Measurements from ENCODE around the gene RBM17. TPM values are rescaled to one million over a fixed set of nuclear protein-coding genes. Genes with fewer than 3 reads are reported as not detected.

The RBM17 gene
- total RNA-seq, 1 experiment from 2014 or later = 65.4 TPM

DNA sequence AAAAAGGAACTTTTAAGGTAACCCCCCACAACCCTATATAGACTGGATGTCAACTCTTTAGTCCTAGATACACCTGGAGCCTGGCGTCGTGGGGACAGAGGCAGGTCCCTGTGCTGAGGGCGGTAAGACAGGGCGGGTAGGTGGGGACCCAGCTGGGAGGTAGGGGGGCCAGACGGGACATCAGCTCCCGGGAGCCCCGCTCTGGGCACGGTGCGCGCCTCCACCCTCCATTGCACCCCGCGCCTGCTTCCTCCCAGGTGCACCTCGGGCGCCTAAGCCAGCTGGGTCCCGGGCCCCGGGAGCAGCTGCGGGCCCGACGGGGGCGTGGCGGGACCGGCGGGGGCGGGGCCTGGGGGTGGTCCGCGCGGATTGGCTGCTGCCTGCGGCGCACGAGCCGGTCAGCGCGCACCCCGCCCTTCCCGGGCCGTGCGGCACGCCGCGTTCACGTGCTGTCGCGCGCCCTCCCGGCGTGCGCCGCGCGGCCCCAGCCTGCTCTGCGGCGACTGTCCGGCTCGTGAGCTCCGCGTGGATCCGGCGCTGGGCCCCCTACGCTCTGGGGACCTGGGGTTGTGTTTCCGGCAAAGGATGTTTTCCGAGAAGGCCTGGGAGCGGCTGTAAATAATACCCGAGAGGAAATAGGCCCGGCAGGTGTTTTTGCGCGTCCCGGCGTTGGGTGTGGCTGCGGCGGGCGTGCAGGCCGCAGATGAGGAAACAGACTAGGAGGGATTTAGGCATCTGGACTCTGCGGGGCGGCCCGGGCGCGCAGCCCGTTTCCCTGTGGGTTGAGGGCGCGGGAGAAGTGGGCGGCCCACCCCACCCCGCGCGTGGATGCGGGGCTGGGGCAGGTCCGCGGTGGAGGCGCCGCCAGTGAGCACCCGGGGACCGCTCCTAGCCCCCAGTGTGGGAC is 74.8 kb downstream of the RBM17 start:
- H3K4me1 ChIP-seq (ENCODE audit: control insufficient read depth, insufficient read depth, low read length) = peaks cover 10% of the 10 kb centered on the region
- no peaks in the 10 kb centered on the region for H3K9me3 ChIP-seq (ENCODE audit: control insufficient read depth, insufficient read depth, low read depth, low read length)
- CTCF ChIA-PET = no interaction called here
- H3K36me3 ChIP-seq (ENCODE audit: control insufficient read depth, insufficient read depth, low read length) = peaks cover 2% of the 10 kb centered on the region; the same call in 1 of the 2 replicates
- in situ Hi-C loops (cut with HindIII; ENCODE audit: low pct_unique_long_range_greater_than_20kb, low sequenced_read_pairs) (no loop called here), intact Hi-C loops (cut with micrococcal nuclease; ENCODE audit: unreplicated experiment) (no loop called here)
- POLR2A ChIA-PET = no interaction called here
- peak overlapping the region; percentile 85 for H3K27ac ChIP-seq (ENCODE audit: low read length)
- TF ChIP-seq, protein P1, sequence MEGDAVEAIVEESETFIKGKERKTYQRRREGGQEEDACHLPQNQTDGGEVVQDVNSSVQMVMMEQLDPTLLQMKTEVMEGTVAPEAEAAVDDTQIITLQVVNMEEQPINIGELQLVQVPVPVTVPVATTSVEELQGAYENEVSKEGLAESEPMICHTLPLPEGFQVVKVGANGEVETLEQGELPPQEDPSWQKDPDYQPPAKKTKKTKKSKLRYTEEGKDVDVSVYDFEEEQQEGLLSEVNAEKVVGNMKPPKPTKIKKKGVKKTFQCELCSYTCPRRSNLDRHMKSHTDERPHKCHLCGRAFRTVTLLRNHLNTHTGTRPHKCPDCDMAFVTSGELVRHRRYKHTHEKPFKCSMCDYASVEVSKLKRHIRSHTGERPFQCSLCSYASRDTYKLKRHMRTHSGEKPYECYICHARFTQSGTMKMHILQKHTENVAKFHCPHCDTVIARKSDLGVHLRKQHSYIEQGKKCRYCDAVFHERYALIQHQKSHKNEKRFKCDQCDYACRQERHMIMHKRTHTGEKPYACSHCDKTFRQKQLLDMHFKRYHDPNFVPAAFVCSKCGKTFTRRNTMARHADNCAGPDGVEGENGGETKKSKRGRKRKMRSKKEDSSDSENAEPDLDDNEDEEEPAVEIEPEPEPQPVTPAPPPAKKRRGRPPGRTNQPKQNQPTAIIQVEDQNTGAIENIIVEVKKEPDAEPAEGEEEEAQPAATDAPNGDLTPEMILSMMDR (IDR thresholded peaks at IDR 0.05) = no peak
- peak; percentile 77 for TF ChIP-seq POLR2AphosphoS5 (IDR thresholded peaks at IDR 0.05; ENCODE audit: low read depth, low read length)
- peak; percentile 97 for ATAC-seq
- no peak for DNase-seq (ENCODE audit: low read depth, low spot score)
- H3K4me3 ChIP-seq (ENCODE audit: low read depth in 2 of 2, low read length in 2 of 2) = peak overlapping the region; percentile 74 to 89
- TSS peak; percentile 77 for BruUV-seq (replicated peaks)
- H3K27me3 ChIP-seq (ENCODE audit: control insufficient read depth, insufficient read depth, low read length) = no peaks in the 10 kb centered on the region

DNA sequence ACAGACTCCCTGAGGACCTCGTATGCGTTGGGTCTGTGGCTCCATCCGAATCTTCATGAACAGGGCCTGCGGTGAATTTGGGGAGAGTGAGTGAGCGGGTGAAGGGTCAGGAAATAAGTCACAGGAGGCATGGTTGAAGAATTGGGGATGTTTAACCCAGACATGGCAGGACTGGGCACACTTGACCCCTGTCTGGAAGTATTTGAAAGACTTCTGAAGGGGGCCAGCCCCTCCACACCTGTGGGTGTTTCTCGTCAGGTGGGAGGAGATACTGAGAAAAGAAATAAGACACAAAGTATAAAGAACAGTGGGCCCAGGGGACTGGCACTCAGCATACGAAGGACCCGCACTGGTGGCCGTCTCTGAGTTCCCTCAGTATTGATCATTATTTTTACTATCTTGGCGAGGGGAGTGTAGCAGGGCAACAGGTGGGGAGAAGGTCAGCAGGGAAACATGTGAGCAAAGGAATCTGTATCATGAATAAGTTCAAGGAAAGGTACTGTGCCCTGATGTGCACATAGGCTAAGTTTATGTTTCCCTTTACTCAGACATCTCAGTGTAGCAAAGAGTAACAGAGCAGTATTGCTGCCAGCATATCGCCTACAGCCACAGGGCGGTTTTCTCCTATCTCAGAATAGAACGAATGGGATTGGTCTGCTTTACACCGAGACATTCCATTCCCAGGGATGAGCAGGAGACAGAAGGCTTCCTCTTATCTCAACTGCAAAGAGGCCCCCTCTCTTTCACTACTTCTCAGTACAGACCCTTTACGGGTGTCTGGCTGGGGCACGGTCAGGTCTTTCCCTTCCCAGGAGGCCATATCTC is 75.6 kb downstream of the RBM17 start:
- TF ChIP-seq POLR2AphosphoS5 (IDR thresholded peaks at IDR 0.05; ENCODE audit: low read depth, low read length) (no peak), TCF7L2 (IDR thresholded peaks at IDR 0.05; ENCODE audit: low read depth, low read length) (no peak), SIN3A (IDR thresholded peaks at IDR 0.05; ENCODE audit: borderline replicate concordance, insufficient read depth, low read depth, low read length) (no peak)
- TF ChIP-seq, protein P1 (IDR thresholded peaks at IDR 0.05) = no peak
- peak overlapping the region; percentile 85 for H3K27ac ChIP-seq (ENCODE audit: low read length)
- H3K27me3 ChIP-seq (ENCODE audit: control insufficient read depth, insufficient read depth, low read length) = no peaks in the 10 kb centered on the region
- no TSS peak for BruUV-seq (replicated peaks)
- DNase-seq (ENCODE audit: low read depth, low spot score) (no peak), ATAC-seq (no peak)
- in situ Hi-C loops (cut with HindIII; ENCODE audit: low pct_unique_long_range_greater_than_20kb, low sequenced_read_pairs) = no loop called here
- no peaks in the 10 kb centered on the region for H3K9me3 ChIP-seq (ENCODE audit: control insufficient read depth, insufficient read depth, low read depth, low read length)
- POLR2A ChIA-PET = no interaction called here
- H3K4me1 ChIP-seq (ENCODE audit: control insufficient read depth, insufficient read depth, low read length) = peaks cover 10% of the 10 kb centered on the region
- peaks cover 2% of the 10 kb centered on the region; the same call in 1 of the 2 replicates for H3K36me3 ChIP-seq (ENCODE audit: control insufficient read depth, insufficient read depth, low read length)
- CTCF ChIA-PET = no interaction called here
- intact Hi-C loops (cut with micrococcal nuclease; ENCODE audit: unreplicated experiment) = no loop called here
- peak overlapping the region; percentile 74 to 89 for H3K4me3 ChIP-seq (ENCODE audit: low read depth in 2 of 2, low read length in 2 of 2)

DNA sequence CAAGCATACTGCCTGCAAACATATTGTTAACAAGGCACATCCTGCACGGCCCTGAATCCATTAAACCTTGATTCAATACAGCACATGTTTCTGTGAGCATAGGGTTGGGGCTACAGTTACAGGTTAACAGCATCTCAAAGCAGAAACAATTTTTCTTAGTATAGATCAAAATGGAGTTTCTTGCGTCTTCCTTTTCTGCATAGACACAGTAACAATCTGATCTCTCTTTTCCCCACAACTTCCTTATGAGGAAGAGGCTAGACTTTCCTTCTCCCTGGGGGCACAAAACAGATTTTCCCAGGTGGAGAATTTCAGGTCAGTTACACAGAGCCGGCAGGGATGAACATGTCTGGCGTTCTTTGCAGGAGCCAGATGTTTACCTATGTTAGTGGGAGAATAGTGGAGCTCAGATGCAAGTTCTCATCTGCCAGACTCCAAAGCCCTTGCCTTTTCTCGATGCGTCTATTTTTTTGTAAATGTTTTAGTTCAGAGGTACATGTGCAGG is 76.4 kb downstream of the RBM17 start:
- peaks cover 10% of the 10 kb centered on the region for H3K4me1 ChIP-seq (ENCODE audit: control insufficient read depth, insufficient read depth, low read length)
- no peaks in the 10 kb centered on the region for H3K9me3 ChIP-seq (ENCODE audit: control insufficient read depth, insufficient read depth, low read depth, low read length)
- DNase-seq (ENCODE audit: low read depth, low spot score) (no peak), ATAC-seq (no peak)
- in situ Hi-C loops (cut with HindIII; ENCODE audit: low pct_unique_long_range_greater_than_20kb, low sequenced_read_pairs) (no loop called here), intact Hi-C loops (cut with micrococcal nuclease; ENCODE audit: unreplicated experiment) (no loop called here)
- H3K36me3 ChIP-seq (ENCODE audit: control insufficient read depth, insufficient read depth, low read length) = peaks cover 2% of the 10 kb centered on the region; the same call in 1 of the 2 replicates
- ChIA-PET POLR2A (no interaction called here), CTCF (no interaction called here)
- H3K27me3 ChIP-seq (ENCODE audit: control insufficient read depth, insufficient read depth, low read length) = no peaks in the 10 kb centered on the region
- TF ChIP-seq, protein P1 (IDR thresholded peaks at IDR 0.05) = no peak
- no peak for TF ChIP-seq TCF7L2 (IDR thresholded peaks at IDR 0.05; ENCODE audit: low read depth, low read length)
- no peak for TF ChIP-seq SIN3A (IDR thresholded peaks at IDR 0.05; ENCODE audit: borderline replicate concordance, insufficient read depth, low read depth, low read length)
- no peak for TF ChIP-seq POLR2AphosphoS5 (IDR thresholded peaks at IDR 0.05; ENCODE audit: low read depth, low read length)
- TF ChIP-seq, protein P2, sequence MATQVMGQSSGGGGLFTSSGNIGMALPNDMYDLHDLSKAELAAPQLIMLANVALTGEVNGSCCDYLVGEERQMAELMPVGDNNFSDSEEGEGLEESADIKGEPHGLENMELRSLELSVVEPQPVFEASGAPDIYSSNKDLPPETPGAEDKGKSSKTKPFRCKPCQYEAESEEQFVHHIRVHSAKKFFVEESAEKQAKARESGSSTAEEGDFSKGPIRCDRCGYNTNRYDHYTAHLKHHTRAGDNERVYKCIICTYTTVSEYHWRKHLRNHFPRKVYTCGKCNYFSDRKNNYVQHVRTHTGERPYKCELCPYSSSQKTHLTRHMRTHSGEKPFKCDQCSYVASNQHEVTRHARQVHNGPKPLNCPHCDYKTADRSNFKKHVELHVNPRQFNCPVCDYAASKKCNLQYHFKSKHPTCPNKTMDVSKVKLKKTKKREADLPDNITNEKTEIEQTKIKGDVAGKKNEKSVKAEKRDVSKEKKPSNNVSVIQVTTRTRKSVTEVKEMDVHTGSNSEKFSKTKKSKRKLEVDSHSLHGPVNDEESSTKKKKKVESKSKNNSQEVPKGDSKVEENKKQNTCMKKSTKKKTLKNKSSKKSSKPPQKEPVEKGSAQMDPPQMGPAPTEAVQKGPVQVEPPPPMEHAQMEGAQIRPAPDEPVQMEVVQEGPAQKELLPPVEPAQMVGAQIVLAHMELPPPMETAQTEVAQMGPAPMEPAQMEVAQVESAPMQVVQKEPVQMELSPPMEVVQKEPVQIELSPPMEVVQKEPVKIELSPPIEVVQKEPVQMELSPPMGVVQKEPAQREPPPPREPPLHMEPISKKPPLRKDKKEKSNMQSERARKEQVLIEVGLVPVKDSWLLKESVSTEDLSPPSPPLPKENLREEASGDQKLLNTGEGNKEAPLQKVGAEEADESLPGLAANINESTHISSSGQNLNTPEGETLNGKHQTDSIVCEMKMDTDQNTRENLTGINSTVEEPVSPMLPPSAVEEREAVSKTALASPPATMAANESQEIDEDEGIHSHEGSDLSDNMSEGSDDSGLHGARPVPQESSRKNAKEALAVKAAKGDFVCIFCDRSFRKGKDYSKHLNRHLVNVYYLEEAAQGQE (IDR thresholded peaks at IDR 0.05; ENCODE audit: insufficient read depth in 1 of 2, low read depth in 2 of 2, low read length in 1 of 2) = no peak
- BruUV-seq (replicated peaks) = no TSS peak
- no peak overlapping the region for H3K27ac ChIP-seq (ENCODE audit: low read length)
- H3K4me3 ChIP-seq (ENCODE audit: low read depth in 2 of 2, low read length in 2 of 2) = no peak overlapping the region

Measured in Panc1 (cell line).